Stimulated activated CD8-positive, alpha-beta memory T cell treated with anti-CD3 and anti-CD28 coated beads, Interleukin-2, amount 100 ng/mL, for 48 hours (primary cell): ENCODE measurements around the gene CALN1.
"Not testable (repeated sequence)": the region's sequence is repeated elsewhere in the genome, so short reads cannot be mapped to it uniquely, and the experiment has no call there.

ENCODE experiments used
- DNase-seq, 2 donors: peaks; one replicate each; pipeline ENCODE4 v3.0.0-alpha.2; 2020; ENCODE audit warnings: low read depth in 2 of 2

CALN1 gene

DNA sequence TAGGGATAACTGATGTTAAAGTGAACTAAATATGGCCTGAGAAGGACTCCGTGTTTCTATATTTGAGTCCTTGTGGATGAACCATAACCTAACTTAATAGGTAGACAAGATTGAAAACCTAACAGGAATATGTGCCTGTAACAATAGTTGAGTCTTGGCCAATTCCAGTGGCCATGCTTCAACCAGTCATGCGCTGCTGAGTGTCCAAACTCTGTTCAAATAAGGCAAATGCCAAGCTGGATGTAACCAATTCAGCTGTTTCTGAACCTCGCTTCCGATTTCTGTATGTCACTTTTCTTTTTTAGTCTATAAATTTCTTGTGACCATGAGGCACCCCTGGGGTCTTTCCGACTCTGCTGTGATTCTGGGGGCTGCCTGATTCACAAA is 672.0 kb downstream of the CALN1 start:
- DNase-seq: no peak

GRCh38 chr7:71739520-71740173 is 672.5 kb downstream of the CALN1 start:
- DNase-seq: no peak

GRCh38 chr7:71737931-71738540 is 674.1 kb downstream of the CALN1 start:
- DNase-seq: not testable (repeated sequence)

- DNase-seq: peak; percentile 7 to 41
Measured at GRCh38 chr7:71735961-71736556, 676.1 kb downstream of the CALN1 start.

DNA sequence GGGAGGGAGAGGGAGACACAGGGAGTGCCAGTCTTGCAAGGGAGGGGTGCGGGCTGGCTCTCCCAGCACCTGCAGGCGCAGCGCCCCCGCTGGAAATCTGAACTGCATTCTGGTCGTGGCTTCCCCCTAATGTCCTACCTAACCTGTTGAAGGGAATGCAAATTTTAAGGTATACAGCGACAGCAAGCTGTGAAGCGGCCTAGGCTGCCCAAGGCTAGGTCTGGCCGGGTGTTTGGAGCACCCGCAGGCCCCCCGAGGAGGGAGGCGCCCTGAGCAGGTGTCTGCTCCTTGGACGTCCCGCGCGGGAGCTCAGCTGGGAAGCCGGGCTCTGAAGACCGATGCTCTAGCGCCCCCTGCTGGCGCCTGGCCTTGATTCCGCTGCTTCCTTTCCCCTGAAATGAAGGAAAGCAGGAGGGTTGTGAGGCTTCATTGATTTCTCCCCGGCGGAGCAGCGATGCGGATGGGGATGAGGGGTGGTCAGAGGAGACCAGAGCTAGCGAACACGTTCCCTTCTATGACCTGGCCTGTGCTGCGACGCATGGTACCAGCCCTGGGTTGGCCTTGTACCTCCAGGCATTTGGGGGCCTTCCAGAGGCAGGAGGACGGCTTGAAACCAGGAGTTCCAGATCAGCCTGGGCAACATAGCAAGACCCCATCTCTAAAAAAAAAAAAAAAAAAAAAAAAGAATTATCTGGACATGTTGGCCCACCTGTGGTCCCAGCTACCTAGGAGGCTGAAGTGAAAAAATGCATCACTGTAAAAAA is 678.8 kb downstream of the CALN1 start:
- peak; percentile 48 to 67 for DNase-seq

- DNase-seq: no peak
Measured at GRCh38 chr7:71731740-71732139, 680.4 kb downstream of the CALN1 start.
